Stimulated activated naive CD8-positive, alpha-beta T cell treated with anti-CD3 and anti-CD28 coated beads, Interleukin-15, amount 100 ng/mL, for 72 hours (primary cell): ENCODE results near the gene RFTN1.

Experiments used
- ATAC-seq: fragments of 150-1000 bp; cut with Tn5 transposase; 2 replicates; pipeline ENCODE4 v1.10.0; 2021; ENCODE audit warnings: mild to moderate bottlenecking, moderate library complexity
- DNase-seq, 2 donors: peaks; one replicate each; pipeline ENCODE4 v3.0.0; 2021 to 2022
- H3K27ac Mint-ChIP-seq, 2 donors: one replicate each; pipeline ENCODE4 v1.8.0; 2022; ENCODE audit warnings: mild to moderate bottlenecking in 2 of 2, mixed read lengths in 2 of 2, moderate library complexity in 2 of 2
- H3K27me3 Mint-ChIP-seq: one replicate; pipeline ENCODE4 v1.8.0; 2022; ENCODE audit warnings: mixed read lengths
- H3K4me1 Mint-ChIP-seq: one replicate; pipeline ENCODE4 v1.8.0; 2022; ENCODE audit warnings: mild to moderate bottlenecking, mixed read lengths
- H3K4me3 Mint-ChIP-seq, 2 donors: one replicate each; pipeline ENCODE4 v1.8.0; 2022; ENCODE audit warnings: mild to moderate bottlenecking in 2 of 2, mixed read lengths in 2 of 2, moderate library complexity in 1 of 2
- H3K9me3 Mint-ChIP-seq, 2 donors: one replicate each; pipeline ENCODE4 v1.8.0; 2022; ENCODE audit warnings: mixed read lengths in 2 of 2

The RFTN1 gene

GRCh38 chr3:16303037-16303575 is 210.4 kb downstream of the RFTN1 start:
- Mint-ChIP-seq H3K27ac (peak overlapping the region in 1 of 2 donors; percentile 83), H3K9me3 (peaks cover 0 to 5% of the 10 kb centered on the region in 2 donors), H3K4me1 (peaks cover 91% of the 10 kb centered on the region), H3K4me3 (peak overlapping the region; percentile 73 to 80), H3K27me3 (no peaks in the 10 kb centered on the region)
- DNase-seq: no peak
- no peak for ATAC-seq

- H3K4me3 Mint-ChIP-seq: peak overlapping the region; percentile 80 to 83
- peak overlapping the region in 1 of 2 donors; percentile 67 for H3K27ac Mint-ChIP-seq
- ATAC-seq (no peak), DNase-seq (no peak)
- peaks cover 0 to 1% of the 10 kb centered on the region in 2 donors for H3K9me3 Mint-ChIP-seq
- H3K4me1 Mint-ChIP-seq: peaks cover 91% of the 10 kb centered on the region
- no peaks in the 10 kb centered on the region for H3K27me3 Mint-ChIP-seq
Measured at GRCh38 chr3:16302082-16302631, 211.3 kb downstream of the RFTN1 start.

GRCh38 chr3:16301507-16301906 is 212.0 kb downstream of the RFTN1 start:
- Mint-ChIP-seq H3K4me3 (peak overlapping the region; percentile 80 to 83), H3K27ac (peak overlapping the region; percentile 87 to 94), H3K27me3 (no peaks in the 10 kb centered on the region), H3K4me1 (peaks cover 91% of the 10 kb centered on the region), H3K9me3 (no peaks in the 10 kb centered on the region)
- DNase-seq (no peak), ATAC-seq (peak; percentile 44)

- DNase-seq (peak; percentile 57 to 62), ATAC-seq (peak; percentile 79)
- Mint-ChIP-seq H3K4me1 (peaks cover 91% of the 10 kb centered on the region), H3K27ac (peak overlapping the region; percentile 74 to 94), H3K9me3 (no peaks in the 10 kb centered on the region), H3K4me3 (peak overlapping the region; percentile 80 to 83), H3K27me3 (no peaks in the 10 kb centered on the region)
Measured at GRCh38 chr3:16300881-16301359, 212.6 kb downstream of the RFTN1 start.

GRCh38 chr3:16300307-16300706 is 213.2 kb downstream of the RFTN1 start:
- Mint-ChIP-seq H3K4me1 (peaks cover 91% of the 10 kb centered on the region), H3K4me3 (peak overlapping the region; percentile 26 to 83), H3K27ac (peak overlapping the region; percentile 14 to 94), H3K27me3 (no peaks in the 10 kb centered on the region), H3K9me3 (no peaks in the 10 kb centered on the region)
- peak; percentile 8 for ATAC-seq
- DNase-seq: no peak

- Mint-ChIP-seq H3K27me3 (no peaks in the 10 kb centered on the region), H3K4me1 (peaks cover 90% of the 10 kb centered on the region), H3K4me3 (peak overlapping the region; percentile 34 to 83), H3K27ac (peak overlapping the region; percentile 14 to 63), H3K9me3 (no peaks in the 10 kb centered on the region)
- ATAC-seq: no peak
- no peak for DNase-seq
Measured at GRCh38 chr3:16299746-16300145, 213.8 kb downstream of the RFTN1 start.

- Mint-ChIP-seq H3K4me3 (peak overlapping the region; percentile 59 to 83), H3K27ac (peak overlapping the region in 1 of 2 donors; percentile 91), H3K27me3 (no peaks in the 10 kb centered on the region), H3K4me1 (peaks cover 89% of the 10 kb centered on the region), H3K9me3 (peaks cover 0 to 2% of the 10 kb centered on the region in 2 donors)
- no peak for ATAC-seq
- DNase-seq: no peak
Measured at GRCh38 chr3:16298891-16299290, 214.6 kb downstream of the RFTN1 start.

GRCh38 chr3:16297997-16298885 is 215.3 kb downstream of the RFTN1 start:
- peaks cover 91% of the 10 kb centered on the region for H3K4me1 Mint-ChIP-seq
- peaks cover 0 to 8% of the 10 kb centered on the region in 2 donors for H3K9me3 Mint-ChIP-seq
- peak; percentile 40 for ATAC-seq
- DNase-seq: no peak
- peak overlapping the region; percentile 80 to 92 for H3K27ac Mint-ChIP-seq
- peak overlapping the region; percentile 59 to 83 for H3K4me3 Mint-ChIP-seq
- no peaks in the 10 kb centered on the region for H3K27me3 Mint-ChIP-seq

- peaks cover 92% of the 10 kb centered on the region for H3K4me1 Mint-ChIP-seq
- peak overlapping the region; percentile 13 to 49 for H3K27ac Mint-ChIP-seq
- peak overlapping the region; percentile 67 to 76 for H3K4me3 Mint-ChIP-seq
- no peaks in the 10 kb centered on the region for H3K27me3 Mint-ChIP-seq
- peaks cover 6 to 14% of the 10 kb centered on the region in 2 donors for H3K9me3 Mint-ChIP-seq
- DNase-seq (no peak), ATAC-seq (no peak)
Measured at GRCh38 chr3:16295298-16295890, 218.1 kb downstream of the RFTN1 start.

- peak overlapping the region; percentile 15 to 77 for H3K27ac Mint-ChIP-seq
- H3K4me1 Mint-ChIP-seq: peaks cover 94% of the 10 kb centered on the region
- no peaks in the 10 kb centered on the region for H3K27me3 Mint-ChIP-seq
- peaks cover 6 to 14% of the 10 kb centered on the region in 2 donors for H3K9me3 Mint-ChIP-seq
- DNase-seq (no peak), ATAC-seq (peak; percentile 58)
- H3K4me3 Mint-ChIP-seq: peak overlapping the region; percentile 74 to 76
Measured at GRCh38 chr3:16294844-16295243, 218.7 kb downstream of the RFTN1 start.

- Mint-ChIP-seq H3K27me3 (no peaks in the 10 kb centered on the region), H3K4me3 (peak overlapping the region; percentile 89 to 95), H3K27ac (peak overlapping the region; percentile 82 to 93), H3K9me3 (peaks cover 6 to 14% of the 10 kb centered on the region in 2 donors), H3K4me1 (peaks cover 74% of the 10 kb centered on the region)
- DNase-seq (no peak), ATAC-seq (peak; percentile 39)
Measured at GRCh38 chr3:16290827-16291196, 222.7 kb downstream of the RFTN1 start.

- peaks cover 71% of the 10 kb centered on the region for H3K4me1 Mint-ChIP-seq
- H3K27me3 Mint-ChIP-seq: no peaks in the 10 kb centered on the region
- H3K27ac Mint-ChIP-seq: peak overlapping the region; percentile 82 to 93
- H3K9me3 Mint-ChIP-seq: peaks cover 6 to 14% of the 10 kb centered on the region in 2 donors
- peak overlapping the region; percentile 89 to 95 for H3K4me3 Mint-ChIP-seq
- no peak for ATAC-seq
- peak in 1 of 2 donors; percentile 55 for DNase-seq
Measured at GRCh38 chr3:16290007-16290826, 223.3 kb downstream of the RFTN1 start.

GRCh38 chr3:16289144-16289889 is 224.2 kb downstream of the RFTN1 start:
- peak overlapping the region; percentile 89 to 95 for H3K4me3 Mint-ChIP-seq
- H3K27me3 Mint-ChIP-seq: no peaks in the 10 kb centered on the region
- H3K27ac Mint-ChIP-seq: peak overlapping the region; percentile 91 to 94
- H3K4me1 Mint-ChIP-seq: peaks cover 72% of the 10 kb centered on the region
- H3K9me3 Mint-ChIP-seq: peaks cover 6 to 14% of the 10 kb centered on the region in 2 donors
- DNase-seq: no peak
- ATAC-seq: no peak

- peak overlapping the region; percentile 89 to 95 for H3K4me3 Mint-ChIP-seq
- no peaks in the 10 kb centered on the region for H3K27me3 Mint-ChIP-seq
- ATAC-seq: peak; percentile 60
- no peak for DNase-seq
- peaks cover 68% of the 10 kb centered on the region for H3K4me1 Mint-ChIP-seq
- H3K9me3 Mint-ChIP-seq: peaks cover 6 to 9% of the 10 kb centered on the region in 2 donors
- H3K27ac Mint-ChIP-seq: peak overlapping the region; percentile 91 to 94
Measured at GRCh38 chr3:16288664-16289063, 224.8 kb downstream of the RFTN1 start.
